ENCODE measurements around the gene POU6F1. TPM values are rescaled to one million over a fixed set of nuclear protein-coding genes. Genes with fewer than 3 reads are reported as not detected.

Gene POU6F1
- total and polyA plus RNA-seq, 2 of the 8 experiments (the other 6 are each of a cell fraction or from before 2014, with no cell fraction given) = 5.6 to 8.7 TPM

DNA sequence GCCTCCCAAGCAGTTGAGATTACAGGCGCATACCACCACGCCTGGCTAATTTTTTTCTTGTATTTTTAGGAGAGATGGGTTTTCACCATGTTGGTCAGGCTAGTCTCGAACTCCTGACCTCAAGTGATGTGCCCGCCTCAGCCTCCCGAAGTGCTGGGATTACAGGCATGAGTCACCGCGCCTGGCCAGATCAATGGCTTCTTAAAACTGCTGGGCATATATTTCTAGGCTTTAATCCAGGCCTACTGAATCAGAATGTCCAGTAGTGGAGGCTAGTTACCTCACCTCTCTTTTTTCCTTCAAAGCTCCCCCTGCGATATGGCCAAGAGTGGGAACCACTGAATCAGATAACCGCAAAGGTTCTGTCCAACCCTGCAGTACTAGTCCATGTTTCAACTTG lies 17.1 kb downstream of the POU6F1 start:
- no peak overlapping the region for H3K14ac ChIP-seq (ENCODE audit: insufficient read length)
- H3K4me3 ChIP-seq (ENCODE audit: extremely low read depth in 1 of 4, insufficient read depth in 2 of 4, low read depth in 3 of 4, low read length in 4 of 4) = no peak overlapping the region
- no peak overlapping the region for H4K91ac ChIP-seq (replicated peaks; ENCODE audit: insufficient read length, low read length)
- no peaks in the 10 kb centered on the region for H3K79me1 ChIP-seq (ENCODE audit: low read depth, low read length)
- no peaks in the 10 kb centered on the region for H3K4me1 ChIP-seq (replicated peaks in 1 of 4; ENCODE audit: control insufficient read depth in 3 of 4, insufficient read depth in 4 of 4, low read length in 3 of 4)
- H3K23me2 ChIP-seq (ENCODE audit: low read depth, low read length) = no peaks in the 10 kb centered on the region
- no peak for DNase-seq (ENCODE audit: low read depth in 1 of 2, low spot score in 2 of 2)
- H2BK15ac ChIP-seq (ENCODE audit: low read length) = no peak overlapping the region
- H3K18ac ChIP-seq (ENCODE audit: extremely low read depth, low read length) = no peak overlapping the region
- POLR2A ChIA-PET (ENCODE audit: partially characterized antibody) = interaction anchor here (1.3 kb wide), 1 partner anchor 18 kb away, joined by 8 read pairs; the partner anchor contains the start of gene POU6F1
- CTCF ChIA-PET (ENCODE audit: partially characterized antibody) = interaction anchor here (1.1 to 2.3 kb wide), 4 partner anchors 14 to 149 kb away, joined by 3 to 8 read pairs (median 4); partner anchors contain the start of gene POU6F1
- H2BK120ac ChIP-seq (replicated peaks; ENCODE audit: low read depth, low read length) = no peak overlapping the region
- H3K79me2 ChIP-seq (ENCODE audit: control insufficient read depth in 1 of 2, insufficient read depth in 2 of 2, low read length in 2 of 2) = no peaks in the 10 kb centered on the region
- H2BK5ac ChIP-seq (ENCODE audit: low read depth, low read length) = no peak overlapping the region
- no peak for FAIRE-seq
- H3K9me3 ChIP-seq (ENCODE audit: insufficient read depth in 2 of 2, low read depth in 1 of 2, low read length in 1 of 2) = no peaks in the 10 kb centered on the region
- no peak overlapping the region for H2BK12ac ChIP-seq (ENCODE audit: low read depth, low read length)
- H3K27ac ChIP-seq (ENCODE audit: low read depth, low read length) = no peak overlapping the region
- H3K9ac ChIP-seq (replicated peaks in 1 of 4; ENCODE audit: extremely low read depth in 1 of 4, low read depth in 3 of 4, low read length in 3 of 4) = no peak overlapping the region
- H3K4me2 ChIP-seq (ENCODE audit: insufficient read depth in 1 of 2, low read depth in 2 of 2, low read length in 2 of 2) = no peak overlapping the region
- no peaks in the 10 kb centered on the region for H4K20me1 ChIP-seq (replicated peaks in 1 of 2; ENCODE audit: control insufficient read depth in 1 of 2, insufficient read depth in 2 of 2, low read length in 2 of 2)
- no peak overlapping the region for H4K8ac ChIP-seq (ENCODE audit: extremely low read depth, insufficient read depth, low read length)
- H2AK5ac ChIP-seq (ENCODE audit: low read depth, low read length) = no peak overlapping the region
- H4K5ac ChIP-seq (ENCODE audit: insufficient read length, low read depth, low read length) = no peak overlapping the region
- no peaks in the 10 kb centered on the region for H3K36me3 ChIP-seq (ENCODE audit: control insufficient read depth in 2 of 4, insufficient read depth in 4 of 4, low read length in 3 of 4)
- H2BK20ac ChIP-seq (ENCODE audit: low read length) = no peak overlapping the region
- H3K4ac ChIP-seq (replicated peaks; ENCODE audit: insufficient read length, low read depth, low read length) = no peak overlapping the region
- no peaks in the 10 kb centered on the region; a peak in 1 of 7 replicates for H3K27me3 ChIP-seq (replicated peaks in 1 of 4; ENCODE audit: control insufficient read depth in 3 of 4, extremely low read depth in 1 of 4, insufficient read depth in 3 of 4, low read length in 3 of 4)
- H3K56ac ChIP-seq (replicated peaks; ENCODE audit: insufficient read length, low read depth, low read length) = no peak overlapping the region
- WGBS, 2 experiments (ENCODE audit: extremely low coverage in 1 of 2, insufficient coverage in 1 of 2, insufficient read length in 1 of 2, insufficient replicate concordance in 2 of 2, low coverage in 1 of 2, low lambda C conversion rate in 2 of 2, missing lambda C conversion rate in 1 of 2) = 93% methylated on average over 9 of the region's 9 CpGs; no CpG with 5 or more reads in 1 of the 2 experiments
- no peak overlapping the region for H2AFZ ChIP-seq (ENCODE audit: low read length)
- no peak overlapping the region for H3K23ac ChIP-seq (ENCODE audit: insufficient read length)
- TF ChIP-seq CHD1 (IDR thresholded peaks at IDR 0.05; ENCODE audit: low read depth, low read length) (no peak), TBP (IDR thresholded peaks at IDR 0.05; ENCODE audit: low read depth, low read length) (no peak), TEAD4 (IDR thresholded peaks at IDR 0.05; ENCODE audit: low read depth, low read length) (no peak), TAF7 (optimal IDR thresholded peaks at IDR 0.05; ENCODE audit: borderline replicate concordance, low read depth, low read length) (no peak), CHD2 (IDR thresholded peaks at IDR 0.05; ENCODE audit: low read length) (no peak), CBX8 (IDR thresholded peaks at IDR 0.05; ENCODE audit: borderline replicate concordance, low read depth, low read length) (no peak), EP300 (IDR thresholded peaks at IDR 0.05; ENCODE audit: borderline replicate concordance in 1 of 2, low read depth in 2 of 2, low read length in 2 of 2) (no peak), KDM5A (IDR thresholded peaks at IDR 0.05; ENCODE audit: low read length) (no peak)
- TF ChIP-seq, protein P1, sequence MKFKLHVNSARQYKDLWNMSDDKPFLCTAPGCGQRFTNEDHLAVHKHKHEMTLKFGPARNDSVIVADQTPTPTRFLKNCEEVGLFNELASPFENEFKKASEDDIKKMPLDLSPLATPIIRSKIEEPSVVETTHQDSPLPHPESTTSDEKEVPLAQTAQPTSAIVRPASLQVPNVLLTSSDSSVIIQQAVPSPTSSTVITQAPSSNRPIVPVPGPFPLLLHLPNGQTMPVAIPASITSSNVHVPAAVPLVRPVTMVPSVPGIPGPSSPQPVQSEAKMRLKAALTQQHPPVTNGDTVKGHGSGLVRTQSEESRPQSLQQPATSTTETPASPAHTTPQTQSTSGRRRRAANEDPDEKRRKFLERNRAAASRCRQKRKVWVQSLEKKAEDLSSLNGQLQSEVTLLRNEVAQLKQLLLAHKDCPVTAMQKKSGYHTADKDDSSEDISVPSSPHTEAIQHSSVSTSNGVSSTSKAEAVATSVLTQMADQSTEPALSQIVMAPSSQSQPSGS (IDR thresholded peaks at IDR 0.05; ENCODE audit: low read length) = no peak
- TF ChIP-seq, protein P2, sequence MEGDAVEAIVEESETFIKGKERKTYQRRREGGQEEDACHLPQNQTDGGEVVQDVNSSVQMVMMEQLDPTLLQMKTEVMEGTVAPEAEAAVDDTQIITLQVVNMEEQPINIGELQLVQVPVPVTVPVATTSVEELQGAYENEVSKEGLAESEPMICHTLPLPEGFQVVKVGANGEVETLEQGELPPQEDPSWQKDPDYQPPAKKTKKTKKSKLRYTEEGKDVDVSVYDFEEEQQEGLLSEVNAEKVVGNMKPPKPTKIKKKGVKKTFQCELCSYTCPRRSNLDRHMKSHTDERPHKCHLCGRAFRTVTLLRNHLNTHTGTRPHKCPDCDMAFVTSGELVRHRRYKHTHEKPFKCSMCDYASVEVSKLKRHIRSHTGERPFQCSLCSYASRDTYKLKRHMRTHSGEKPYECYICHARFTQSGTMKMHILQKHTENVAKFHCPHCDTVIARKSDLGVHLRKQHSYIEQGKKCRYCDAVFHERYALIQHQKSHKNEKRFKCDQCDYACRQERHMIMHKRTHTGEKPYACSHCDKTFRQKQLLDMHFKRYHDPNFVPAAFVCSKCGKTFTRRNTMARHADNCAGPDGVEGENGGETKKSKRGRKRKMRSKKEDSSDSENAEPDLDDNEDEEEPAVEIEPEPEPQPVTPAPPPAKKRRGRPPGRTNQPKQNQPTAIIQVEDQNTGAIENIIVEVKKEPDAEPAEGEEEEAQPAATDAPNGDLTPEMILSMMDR (IDR thresholded peaks at IDR 0.05; ENCODE audit: control extremely low read depth in 1 of 3, insufficient read depth in 1 of 3, low read depth in 1 of 3, low read length in 3 of 3) = no peak

All from H1 (cell line).